ENCODE results near the gene NLK.

The NLK gene

GRCh38 chr17:28125526-28126378, 83.3 kb downstream of the NLK start:
- no peaks in the 10 kb centered on the region for H3K9me2 ChIP-seq (replicated peaks; ENCODE audit: insufficient read depth, low read length)
- H3K27ac ChIP-seq (ENCODE audit: low read depth, low read length), result no peak overlapping the region
- H3K9ac ChIP-seq (ENCODE audit: low read length), result no peak overlapping the region
- no peak overlapping the region for H3K4me3 ChIP-seq (ENCODE audit: insufficient read depth, low read length, poor library complexity, severe bottlenecking)
- no peaks in the 10 kb centered on the region for H3K9me3 ChIP-seq (ENCODE audit: insufficient read depth, low read length)
- no peaks in the 10 kb centered on the region for H3K27me3 ChIP-seq (ENCODE audit: low read length)
- H4K20me1 ChIP-seq (ENCODE audit: low read depth, low read length), result no peaks in the 10 kb centered on the region
- TF ChIP-seq, protein P1, sequence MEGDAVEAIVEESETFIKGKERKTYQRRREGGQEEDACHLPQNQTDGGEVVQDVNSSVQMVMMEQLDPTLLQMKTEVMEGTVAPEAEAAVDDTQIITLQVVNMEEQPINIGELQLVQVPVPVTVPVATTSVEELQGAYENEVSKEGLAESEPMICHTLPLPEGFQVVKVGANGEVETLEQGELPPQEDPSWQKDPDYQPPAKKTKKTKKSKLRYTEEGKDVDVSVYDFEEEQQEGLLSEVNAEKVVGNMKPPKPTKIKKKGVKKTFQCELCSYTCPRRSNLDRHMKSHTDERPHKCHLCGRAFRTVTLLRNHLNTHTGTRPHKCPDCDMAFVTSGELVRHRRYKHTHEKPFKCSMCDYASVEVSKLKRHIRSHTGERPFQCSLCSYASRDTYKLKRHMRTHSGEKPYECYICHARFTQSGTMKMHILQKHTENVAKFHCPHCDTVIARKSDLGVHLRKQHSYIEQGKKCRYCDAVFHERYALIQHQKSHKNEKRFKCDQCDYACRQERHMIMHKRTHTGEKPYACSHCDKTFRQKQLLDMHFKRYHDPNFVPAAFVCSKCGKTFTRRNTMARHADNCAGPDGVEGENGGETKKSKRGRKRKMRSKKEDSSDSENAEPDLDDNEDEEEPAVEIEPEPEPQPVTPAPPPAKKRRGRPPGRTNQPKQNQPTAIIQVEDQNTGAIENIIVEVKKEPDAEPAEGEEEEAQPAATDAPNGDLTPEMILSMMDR (IDR thresholded peaks at IDR 0.05; ENCODE audit: insufficient read depth, low read length, poor library complexity, severe bottlenecking), result no peak
- no peak for TF ChIP-seq EZH2phosphoT487 (conservative IDR thresholded peaks at IDR 0.05; ENCODE audit: low read length)
- H3K79me2 ChIP-seq (ENCODE audit: insufficient read depth, low read length), result no peaks in the 10 kb centered on the region
- H3K36me3 ChIP-seq (ENCODE audit: low read length), result no peaks in the 10 kb centered on the region; the same call in 1 of the 2 replicates
- no peaks in the 10 kb centered on the region; the same call in 1 of the 2 replicates for H3F3A ChIP-seq (ENCODE audit: insufficient read depth)
- no peak overlapping the region for H3K4me2 ChIP-seq (ENCODE audit: low read depth, low read length, poor library complexity, severe bottlenecking)
- H2AFZ ChIP-seq (ENCODE audit: low read depth, low read length, severe bottlenecking), result no peak overlapping the region

DNA sequence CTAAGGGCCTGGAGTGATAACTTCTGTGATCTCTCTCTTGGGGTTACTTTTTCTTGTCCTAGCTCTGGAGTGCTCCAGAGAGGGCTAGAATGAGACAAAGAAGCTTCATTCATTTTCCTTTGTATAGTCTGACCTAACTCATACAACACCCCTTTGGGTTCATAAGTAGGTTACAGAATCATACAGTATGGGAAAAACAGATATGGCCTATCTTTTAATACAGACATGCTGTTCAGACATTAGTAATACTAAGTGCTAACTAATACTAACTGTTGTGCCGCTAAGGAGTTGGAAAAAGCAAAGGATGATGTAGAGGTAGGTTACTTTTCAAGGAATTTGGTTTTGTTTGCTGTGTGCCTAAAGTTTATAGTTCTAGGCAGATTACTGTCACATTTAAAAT, 84.7 kb downstream of the NLK start:
- Histone ChIP-seq H2AFZ (ENCODE audit: low read depth, low read length, severe bottlenecking) (no peak overlapping the region), H3K27me3 (ENCODE audit: low read length) (no peaks in the 10 kb centered on the region), H3K4me3 (ENCODE audit: insufficient read depth, low read length, poor library complexity, severe bottlenecking) (no peak overlapping the region), H3K79me2 (ENCODE audit: insufficient read depth, low read length) (no peaks in the 10 kb centered on the region), H3K9me2 (replicated peaks; ENCODE audit: insufficient read depth, low read length) (no peaks in the 10 kb centered on the region), H3K4me2 (ENCODE audit: low read depth, low read length, poor library complexity, severe bottlenecking) (no peak overlapping the region), H4K20me1 (ENCODE audit: low read depth, low read length) (no peaks in the 10 kb centered on the region), H3F3A (ENCODE audit: insufficient read depth) (no peaks in the 10 kb centered on the region; the same call in 1 of the 2 replicates), H3K9ac (ENCODE audit: low read length) (no peak overlapping the region), H3K27ac (ENCODE audit: low read depth, low read length) (no peak overlapping the region), H3K9me3 (ENCODE audit: insufficient read depth, low read length) (no peaks in the 10 kb centered on the region), H3K36me3 (ENCODE audit: low read length) (no peaks in the 10 kb centered on the region; the same call in 1 of the 2 replicates)
- TF ChIP-seq, protein P1 (IDR thresholded peaks at IDR 0.05; ENCODE audit: insufficient read depth, low read length, poor library complexity, severe bottlenecking), result no peak
- TF ChIP-seq EZH2phosphoT487 (conservative IDR thresholded peaks at IDR 0.05; ENCODE audit: low read length), result no peak

DNA sequence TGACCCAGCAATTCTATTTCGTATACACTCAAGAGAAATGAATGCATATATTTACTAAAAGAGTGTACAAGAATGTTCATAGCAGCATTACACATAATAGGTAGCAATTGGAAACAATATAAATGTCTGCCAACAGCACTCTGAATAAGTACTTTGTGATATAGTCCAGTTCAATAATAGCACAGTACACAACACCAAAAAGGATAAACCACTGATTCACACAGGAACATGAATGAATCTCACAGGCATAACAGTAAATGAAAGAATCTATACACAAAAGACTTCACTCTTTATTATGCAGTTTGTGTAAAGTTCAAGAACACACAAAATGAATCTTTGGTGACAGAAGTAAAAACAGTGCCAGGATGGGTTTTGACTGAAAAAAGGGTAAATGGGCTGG, 86.3 kb downstream of the NLK start:
- no peaks in the 10 kb centered on the region for H3K9me3 ChIP-seq (ENCODE audit: insufficient read depth, low read length)
- no peak overlapping the region for H3K27ac ChIP-seq (ENCODE audit: low read depth, low read length)
- no peaks in the 10 kb centered on the region; the same call in 1 of the 2 replicates for H3F3A ChIP-seq (ENCODE audit: insufficient read depth)
- no peak overlapping the region for H3K9ac ChIP-seq (ENCODE audit: low read length)
- no peaks in the 10 kb centered on the region for H3K27me3 ChIP-seq (ENCODE audit: low read length)
- no peak overlapping the region for H3K4me2 ChIP-seq (ENCODE audit: low read depth, low read length, poor library complexity, severe bottlenecking)
- TF ChIP-seq, protein P1 (IDR thresholded peaks at IDR 0.05; ENCODE audit: insufficient read depth, low read length, poor library complexity, severe bottlenecking), result no peak
- TF ChIP-seq EZH2phosphoT487 (conservative IDR thresholded peaks at IDR 0.05; ENCODE audit: low read length), result no peak
- H3K4me3 ChIP-seq (ENCODE audit: insufficient read depth, low read length, poor library complexity, severe bottlenecking), result no peak overlapping the region
- H4K20me1 ChIP-seq (ENCODE audit: low read depth, low read length), result no peaks in the 10 kb centered on the region
- H3K79me2 ChIP-seq (ENCODE audit: insufficient read depth, low read length), result no peaks in the 10 kb centered on the region
- peaks cover 3% of the 10 kb centered on the region; the same call in 1 of the 2 replicates for H3K36me3 ChIP-seq (ENCODE audit: low read length)
- H2AFZ ChIP-seq (ENCODE audit: low read depth, low read length, severe bottlenecking), result no peak overlapping the region
- no peaks in the 10 kb centered on the region for H3K9me2 ChIP-seq (replicated peaks; ENCODE audit: insufficient read depth, low read length)

All from SU-DHL-6 (cell line).